ENCODE data around the gene GINS1. TPM values are rescaled to one million over a fixed set of nuclear protein-coding genes. Genes with fewer than 3 reads are reported as not detected.

GINS1 gene
- total RNA-seq, 1 experiment from 2014 or later, result 30.4 TPM

DNA sequence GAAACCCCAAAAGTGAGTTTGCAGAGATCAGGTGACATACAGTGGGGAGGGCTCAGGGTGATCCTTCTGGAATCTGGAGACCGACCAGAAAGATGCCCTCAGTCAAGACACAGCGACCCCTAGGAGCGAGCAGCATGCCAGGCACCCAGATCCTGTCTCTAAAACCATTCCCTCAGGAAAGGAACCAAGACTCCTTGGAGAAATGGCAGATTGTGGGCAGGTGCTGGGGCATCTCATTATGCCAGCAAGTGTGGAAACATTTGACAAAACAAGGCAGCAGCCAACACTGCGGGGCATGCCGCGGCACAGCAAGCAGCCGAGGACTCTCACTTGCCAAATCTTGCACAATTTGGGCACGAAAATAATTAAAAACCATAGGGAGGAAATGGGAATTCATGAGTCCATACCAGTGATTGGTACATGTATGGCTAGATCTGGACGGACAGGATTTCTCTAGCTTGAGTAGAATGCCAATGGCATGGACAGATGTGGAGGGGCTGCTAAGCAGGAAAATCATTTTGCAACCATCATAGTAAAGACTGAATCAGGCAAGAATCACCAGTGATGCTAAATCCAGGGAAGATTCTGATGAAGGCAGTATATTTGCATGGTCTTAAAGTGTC, 76.9 kb downstream of the GINS1 start:
- intact Hi-C loops (cut with micrococcal nuclease), result no loop called here
- no TSS peak for BruUV-seq (replicated peaks)
- Histone ChIP-seq H3K79me2 (ENCODE audit: insufficient read depth, low read length) (no peaks in the 10 kb centered on the region), H3K36me3 (ENCODE audit: control insufficient read depth in 1 of 2, insufficient read depth in 2 of 2, low read length in 2 of 2) (no peaks in the 10 kb centered on the region; a peak in 1 of 4 replicates), H3K9ac (ENCODE audit: low read length) (no peak overlapping the region), H3K4me1 (ENCODE audit: control insufficient read depth in 1 of 2, insufficient read depth in 2 of 2, low read length in 2 of 2) (no peaks in the 10 kb centered on the region), H3K9me3 (ENCODE audit: control insufficient read depth in 1 of 2, insufficient read depth in 1 of 2, low read depth in 1 of 2, low read length in 2 of 2) (no peaks in the 10 kb centered on the region), H3K4me2 (ENCODE audit: low read length) (no peak overlapping the region), H2AFZ (ENCODE audit: low read depth, low read length, poor library complexity, severe bottlenecking) (no peak overlapping the region), H3K4me3 (replicated peaks in 1 of 2; ENCODE audit: low read depth in 1 of 2, low read length in 2 of 2) (no peak overlapping the region), H4K20me1 (ENCODE audit: insufficient read depth) (no peaks in the 10 kb centered on the region), H3K27ac (ENCODE audit: low read depth, low read length) (no peak overlapping the region), H3K27me3 (ENCODE audit: insufficient read depth, low read length) (no peaks in the 10 kb centered on the region), H3K9me2 (ENCODE audit: insufficient read depth) (no peaks in the 10 kb centered on the region)
- TF ChIP-seq EZH2 (IDR thresholded peaks at IDR 0.05) (no peak), ATF3 (IDR thresholded peaks at IDR 0.05) (no peak), SRF (IDR thresholded peaks at IDR 0.05; ENCODE audit: low read depth) (no peak), SIN3A (IDR thresholded peaks at IDR 0.05; ENCODE audit: low read depth) (no peak), FOSL1 (IDR thresholded peaks at IDR 0.05; ENCODE audit: low read depth) (no peak), ELF1 (IDR thresholded peaks at IDR 0.05; ENCODE audit: borderline replicate concordance, low read depth) (no peak), CTCF (IDR thresholded peaks at IDR 0.05 in 2 of 3, conservative IDR thresholded peaks at IDR 0.05 in 1 of 3; ENCODE audit: borderline replicate concordance in 1 of 3, insufficient read depth in 1 of 3, low read depth in 2 of 3, low read length in 2 of 3) (no peak), TCF7L2 (IDR thresholded peaks at IDR 0.05; ENCODE audit: borderline replicate concordance, extremely low read depth, insufficient read depth, insufficient read length) (no peak), POLR2A (IDR thresholded peaks at IDR 0.05; ENCODE audit: borderline replicate concordance, extremely low read depth, insufficient read depth, insufficient read length) (no peak), EGR1 (IDR thresholded peaks at IDR 0.05; ENCODE audit: low read depth) (no peak), YY1 (IDR thresholded peaks at IDR 0.05; ENCODE audit: extremely low read depth, insufficient replicate concordance, low read depth, low read length) (no peak), RAD21 (IDR thresholded peaks at IDR 0.05; ENCODE audit: low read depth) (no peak), REST (IDR thresholded peaks at IDR 0.05; ENCODE audit: low read depth) (no peak)
- DNase-seq (ENCODE audit: low read depth, low spot score) (no peak), ATAC-seq (no peak)
- ChIA-PET POLR2A (no interaction called here), RAD21 (ENCODE audit: low non-redundant PET in 1 of 2, low total read pairs in 2 of 2, uncharacterized antibody in 2 of 2, unreplicated experiment in 2 of 2) (no interaction called here), CTCF (no interaction called here)

All from HCT116 (cell line).